HepG2 (cell line): ENCODE data around the gene SV2B. TPM values are rescaled to one million over a fixed set of nuclear protein-coding genes. Genes with fewer than 3 reads are reported as not detected.

Source experiments
- ATAC-seq: fragments of 200-7000 bp; cut with Tn5 transposase; 3 replicates; pipeline ENCODE4 v1.9.1; 2020; ENCODE audit warnings: mild to moderate bottlenecking, moderate library complexity
- BruUV-seq: library from RNA; stranded (reverse); fragments of 400-500 nt; replicated peaks from 2 replicates; lab custom pipeline; 2021; lab: Mats Ljungman, UMichigan
- CTCF ChIA-PET: fragments of 300-600 bp; formaldehyde crosslinking; extraction: SDS; loops from one replicate; lab custom pipeline; 2021; ENCODE audit warnings: low total read pairs, inconsistent platforms, low intra/inter-chr PET ratio; lab: Yijun Ruan, JAX
- POLR2A ChIA-PET: fragments of 350-600 bp; sonication (Branson Sonifier 250); formaldehyde crosslinking; loops from one replicate; lab custom pipeline; 2020; ENCODE audit warnings: antibody characterized with exemption, inconsistent platforms; lab: Yijun Ruan, JAX
- DNase-seq: peaks from one replicate; pipeline ENCODE4 v3.0.0-alpha.2; 2015; ENCODE audit warnings: low spot score
- FAIRE-seq: peaks from 3 replicates; lab custom pipeline; 2011; peaks lifted over from hg19 to GRCh38; lab: Jason Lieb, UNC
- H2AFZ ChIP-seq: one replicate; pipeline ENCODE4 v1.6.1; 2011; ENCODE audit warnings: low read length, inconsistent platforms
- H3K27ac ChIP-seq: fragments of 300-600 bp; 3 replicates; pipeline ENCODE4 v1.8.0; 2011; ENCODE audit warnings: mixed run types, mild to moderate bottlenecking, mixed read lengths, low read length, inconsistent platforms; ENCODE audit not compliant: insufficient read depth; ENCODE audit errors: extremely low read length
- H3K27me3 ChIP-seq, 2 experiments: fragments of 200-600 bp in 1 of 2; 2 replicates in 1 of 2; 3 replicates in 1 of 2; pipeline versions ENCODE4 v1.6.0 to v1.8.0; 2011; ENCODE audit warnings: low read length in 2 of 2, mild to moderate bottlenecking in 2 of 2, moderate library complexity in 2 of 2, inconsistent platforms in 1 of 2; ENCODE audit not compliant: insufficient read depth in 2 of 2, control insufficient read depth in 1 of 2
- H3K36me3 ChIP-seq, 2 experiments: fragments of 200-600 bp in 1 of 2; replicated peaks in 1 of 2; 2 replicates in 1 of 2; 3 replicates in 1 of 2; pipeline versions ENCODE4 v1.5.1 to v1.8.0; 2011; ENCODE audit warnings: low read length in 2 of 2, inconsistent platforms in 1 of 2; ENCODE audit not compliant: insufficient read depth in 2 of 2, control insufficient read depth in 1 of 2
- H3K4me1 ChIP-seq: 2 replicates; pipeline ENCODE4 v1.5.1; 2012; ENCODE audit warnings: low read length, inconsistent platforms; ENCODE audit not compliant: insufficient read depth
- H3K4me2 ChIP-seq: 2 replicates; pipeline ENCODE4 v1.6.0; 2011; ENCODE audit warnings: low read depth, low read length, inconsistent platforms
- H3K4me3 ChIP-seq, 3 experiments: fragments of 200-600 bp in 1 of 3; sonication (generic), shearing (Covaris generic) in 1 of 3; replicated peaks in 1 of 3; 2 replicates each; pipeline ENCODE4 v1.5.1; 2011 to 2016; ENCODE audit warnings: low read length in 3 of 3, inconsistent platforms in 2 of 3, low read depth in 2 of 3, mild to moderate bottlenecking in 2 of 3, control low read depth in 1 of 3, mixed read lengths in 1 of 3; ENCODE audit not compliant: insufficient read depth in 1 of 3
- H3K79me2 ChIP-seq: one replicate; pipeline ENCODE4 v1.6.1; 2011; ENCODE audit warnings: low read length, inconsistent platforms; ENCODE audit not compliant: insufficient read depth
- H3K9ac ChIP-seq: 2 replicates; pipeline ENCODE4 v1.6.0; 2011; ENCODE audit warnings: mild to moderate bottlenecking, low read depth, low read length, inconsistent platforms; ENCODE audit not compliant: insufficient read depth
- H3K9me3 ChIP-seq: 2 replicates; pipeline ENCODE4 v1.5.1; 2012; ENCODE audit warnings: mild to moderate bottlenecking, low read length
- H4K20me1 ChIP-seq: 2 replicates; pipeline ENCODE4 v1.6.0; 2011; ENCODE audit warnings: inconsistent platforms, mild to moderate bottlenecking, low read length, moderate library complexity; ENCODE audit not compliant: insufficient read depth
- ATF6 ChIP-seq: sonication (generic); formaldehyde crosslinking; conservative IDR thresholded peaks from 2 replicates; pipeline ENCODE4 v1.4.0; 2020; ENCODE audit warnings: missing genetic modification reagents
- CHD4 ChIP-seq: fragments of 200-600 bp; sonication (generic); IDR thresholded peaks from 2 replicates; pipeline ENCODE4 v1.7.0; 2017; ENCODE audit warnings: mild to moderate bottlenecking, low read length, borderline replicate concordance
- GMEB1 ChIP-seq: sonication (generic); formaldehyde crosslinking; IDR thresholded peaks from 2 replicates; pipeline ENCODE4 v1.5.1; 2020; ENCODE audit warnings: missing genetic modification reagents, mild to moderate bottlenecking, borderline replicate concordance
- MZF1 ChIP-seq: sonication (generic); formaldehyde crosslinking; IDR thresholded peaks from 2 replicates; pipeline ENCODE4 v1.8.1; 2023; ENCODE audit warnings: mild to moderate bottlenecking, missing genetic modification reagents, borderline replicate concordance
- RXRB ChIP-seq: IDR thresholded peaks from 2 replicates; pipeline ENCODE4 v1.6.1; 2016; ENCODE audit warnings: borderline replicate concordance, missing genetic modification reagents, missing compliant biosample characterization
- SIN3B ChIP-seq: fragments of 150-350 bp; IDR thresholded peaks from 2 replicates; pipeline ENCODE4 v1.6.1; 2014; ENCODE audit warnings: low read length
- TARDBP ChIP-seq: sonication (generic); formaldehyde crosslinking; IDR thresholded peaks from 2 replicates; pipeline ENCODE4 v1.8.0; 2022; ENCODE audit warnings: mild to moderate bottlenecking, missing genetic modification reagents
- U2AF1 ChIP-seq: fragments of 200-400 bp; formaldehyde crosslinking; optimal IDR thresholded peaks from 2 replicates; pipeline ENCODE3; 2017; ENCODE audit warnings: mild to moderate bottlenecking, low read depth, low read length
- ZFP62 ChIP-seq: sonication (generic); formaldehyde crosslinking; IDR thresholded peaks from 2 replicates; pipeline ENCODE4 v1.4.0; 2020; ENCODE audit warnings: missing genetic modification reagents
- ZNF17 ChIP-seq: sonication (generic); formaldehyde crosslinking; IDR thresholded peaks from 2 replicates; pipeline ENCODE4 v1.5.0; 2020; ENCODE audit warnings: mild to moderate bottlenecking, missing genetic modification reagents
- ZNF30 ChIP-seq: sonication (generic); formaldehyde crosslinking; IDR thresholded peaks from 2 replicates; pipeline ENCODE4 v1.5.0; 2020; ENCODE audit warnings: mild to moderate bottlenecking, missing genetic modification reagents
- ZNF672 ChIP-seq: sonication (generic); formaldehyde crosslinking; IDR thresholded peaks from 2 replicates; pipeline ENCODE4 v1.8.1; 2022; ENCODE audit warnings: missing genetic modification reagents
- ZNF841 ChIP-seq: sonication (generic); formaldehyde crosslinking; IDR thresholded peaks from 2 replicates; pipeline ENCODE4 v1.8.1; 2023; ENCODE audit warnings: missing genetic modification reagents, borderline replicate concordance
- ZNF850 ChIP-seq: sonication (generic); formaldehyde crosslinking; conservative IDR thresholded peaks from 2 replicates; pipeline ENCODE4 v1.9.0; 2021; ENCODE audit warnings: mild to moderate bottlenecking, missing genetic modification reagents
- WGBS: methylation state at CpG from one replicate; pipeline ENCODE4 v1.1.6; 2017; ENCODE audit warnings: low lambda C conversion rate; 5-methylcytosine and 5-hydroxymethylcytosine counted together
- in situ Hi-C: cut with HindIII; loops from 2 replicates; pipeline ENCODE4 v1.10.0; 2017; ENCODE audit warnings: low pct_unique_long_range_greater_than_20kb; ENCODE audit not compliant: extremely low pct_ligation_motif_present
- intact Hi-C: fragments of 100-400 bp; cut with micrococcal nuclease; formaldehyde crosslinking; loops from one replicate; pipeline ENCODE4 v1.10.0; 2022; ENCODE audit not compliant: unreplicated experiment
- polyA plus RNA-seq, 8 experiments: library from polyadenylated mRNA; depleted of rRNA in 3 of 8; stranded (reverse) in 7 of 8; unstranded in 1 of 8; fragments of >200 nt; fragmentation: Illumina TruSeq in 4 of 8; extraction: Trizol in 4 of 8; gene quantifications; 2 replicates each; pipeline versions ENCODE4 v1.2.1 to v1.2.3, GENCODE V29; 2011 to 2016; ENCODE audit warnings: low read depth in 4 of 8, missing spikeins in 1 of 8, mixed read lengths in 1 of 8; ENCODE audit not compliant: insufficient read depth in 1 of 8
- total RNA-seq, 5 experiments: library from RNA; depleted of rRNA; stranded (reverse); fragments of >200 nt; fragmentation: Illumina TruSeq; extraction: Trizol; gene quantifications; 2 replicates each; pipeline ENCODE4 v1.2.3, GENCODE V29; 2016; ENCODE audit warnings: low read depth in 1 of 5
- TF ChIP-seq, protein P1 (sequence below): sonication (generic); formaldehyde crosslinking; IDR thresholded peaks from 2 replicates; pipeline ENCODE4 v1.9.0; 2022; ENCODE audit warnings: missing genetic modification reagents, mild to moderate bottlenecking, borderline replicate concordance
- TF ChIP-seq, protein P2 (sequence below): sonication (generic); formaldehyde crosslinking; conservative IDR thresholded peaks from 2 replicates; pipeline ENCODE4 v1.8.0; 2022; ENCODE audit warnings: missing genetic modification reagents

The SV2B gene
- total and polyA plus RNA-seq, 2 of the 13 experiments (the other 11 are each of a cell fraction or from before 2014, with no cell fraction given) = not detected

DNA sequence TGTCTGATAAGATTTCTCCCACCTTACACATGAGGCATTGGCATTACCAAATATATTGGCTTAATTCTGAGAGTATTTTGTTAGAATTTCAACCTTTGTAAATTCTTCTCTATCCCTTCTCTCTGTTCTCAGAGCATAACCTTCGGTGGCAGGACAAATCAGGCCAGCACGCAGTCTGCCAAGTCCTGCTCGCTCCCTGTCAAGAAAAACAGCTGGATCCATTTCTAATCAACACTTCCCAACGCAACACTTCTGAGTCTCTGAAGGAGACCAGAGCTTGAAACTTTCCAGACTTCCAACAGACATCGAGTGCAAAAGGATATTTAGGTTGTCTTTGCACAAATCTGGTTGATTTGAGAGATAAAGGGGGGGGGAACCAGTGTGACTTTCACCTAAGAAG, 125.7 kb downstream of the SV2B start:
- POLR2A ChIA-PET = no interaction called here
- no peak overlapping the region for H3K4me2 ChIP-seq
- TF ChIP-seq, protein P1, sequence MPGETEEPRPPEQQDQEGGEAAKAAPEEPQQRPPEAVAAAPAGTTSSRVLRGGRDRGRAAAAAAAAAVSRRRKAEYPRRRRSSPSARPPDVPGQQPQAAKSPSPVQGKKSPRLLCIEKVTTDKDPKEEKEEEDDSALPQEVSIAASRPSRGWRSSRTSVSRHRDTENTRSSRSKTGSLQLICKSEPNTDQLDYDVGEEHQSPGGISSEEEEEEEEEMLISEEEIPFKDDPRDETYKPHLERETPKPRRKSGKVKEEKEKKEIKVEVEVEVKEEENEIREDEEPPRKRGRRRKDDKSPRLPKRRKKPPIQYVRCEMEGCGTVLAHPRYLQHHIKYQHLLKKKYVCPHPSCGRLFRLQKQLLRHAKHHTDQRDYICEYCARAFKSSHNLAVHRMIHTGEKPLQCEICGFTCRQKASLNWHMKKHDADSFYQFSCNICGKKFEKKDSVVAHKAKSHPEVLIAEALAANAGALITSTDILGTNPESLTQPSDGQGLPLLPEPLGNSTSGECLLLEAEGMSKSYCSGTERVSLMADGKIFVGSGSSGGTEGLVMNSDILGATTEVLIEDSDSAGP (CRISPR knock-in tag) = no peak
- TF ChIP-seq U2AF1 (no peak), ZNF30 (no peak), ZNF672 (CRISPR knock-in tag) (no peak), TARDBP (no peak), RXRB (CRISPR knock-in tag) (no peak), GMEB1 (no peak), CHD4 (no peak), ZNF17 (CRISPR knock-in tag) (no peak), SIN3B (no peak), ZFP62 (CRISPR knock-in tag) (no peak), ZNF850 (CRISPR knock-in tag) (no peak), ATF6 (CRISPR knock-in tag) (no peak), MZF1 (no peak), ZNF841 (CRISPR knock-in tag) (no peak)
- TF ChIP-seq, protein P2, sequence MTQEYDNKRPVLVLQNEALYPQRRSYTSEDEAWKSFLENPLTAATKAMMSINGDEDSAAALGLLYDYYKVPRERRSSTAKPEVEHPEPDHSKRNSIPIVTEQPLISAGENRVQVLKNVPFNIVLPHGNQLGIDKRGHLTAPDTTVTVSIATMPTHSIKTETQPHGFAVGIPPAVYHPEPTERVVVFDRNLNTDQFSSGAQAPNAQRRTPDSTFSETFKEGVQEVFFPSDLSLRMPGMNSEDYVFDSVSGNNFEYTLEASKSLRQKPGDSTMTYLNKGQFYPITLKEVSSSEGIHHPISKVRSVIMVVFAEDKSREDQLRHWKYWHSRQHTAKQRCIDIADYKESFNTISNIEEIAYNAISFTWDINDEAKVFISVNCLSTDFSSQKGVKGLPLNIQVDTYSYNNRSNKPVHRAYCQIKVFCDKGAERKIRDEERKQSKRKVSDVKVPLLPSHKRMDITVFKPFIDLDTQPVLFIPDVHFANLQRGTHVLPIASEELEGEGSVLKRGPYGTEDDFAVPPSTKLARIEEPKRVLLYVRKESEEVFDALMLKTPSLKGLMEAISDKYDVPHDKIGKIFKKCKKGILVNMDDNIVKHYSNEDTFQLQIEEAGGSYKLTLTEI (CRISPR knock-in tag) = no peak
- H3K27me3 ChIP-seq = no peaks in the 10 kb centered on the region
- ATAC-seq (no peak), FAIRE-seq (no peak), DNase-seq (no peak)
- peaks cover 12% of the 10 kb centered on the region for H3K4me1 ChIP-seq
- no peaks in the 10 kb centered on the region for H3K79me2 ChIP-seq
- H4K20me1 ChIP-seq = no peaks in the 10 kb centered on the region
- 47% methylated on average over 5 of the region's 5 CpGs for WGBS
- no peaks in the 10 kb centered on the region for H3K36me3 ChIP-seq
- intact Hi-C loops = no loop called here
- no peaks in the 10 kb centered on the region for H3K9me3 ChIP-seq
- CTCF ChIA-PET = interaction anchor here (2.8 kb wide), 1 partner anchor 170 kb away, joined by 22 read pairs; no protein-coding TSS in a partner anchor
- BruUV-seq = no TSS peak
- in situ Hi-C loops = no loop called here
- H3K4me3 ChIP-seq = no peak overlapping the region
- H3K9ac ChIP-seq = no peak overlapping the region
- H2AFZ ChIP-seq = no peak overlapping the region
- no peak overlapping the region for H3K27ac ChIP-seq
